OCI-M2 (cell line): Measurements from ENCODE around the gene MARCHF7.
"Not testable (repeated sequence)": the region's sequence is repeated elsewhere in the genome, so short reads cannot be mapped to it uniquely, and the experiment has no call there.

Source experiments
- DNase-seq: peaks from one replicate; lab custom pipeline; 2025; ENCODE audit not compliant: unreplicated experiment; lab: John Stamatoyannopoulos, UW

The MARCHF7 gene, protein sequence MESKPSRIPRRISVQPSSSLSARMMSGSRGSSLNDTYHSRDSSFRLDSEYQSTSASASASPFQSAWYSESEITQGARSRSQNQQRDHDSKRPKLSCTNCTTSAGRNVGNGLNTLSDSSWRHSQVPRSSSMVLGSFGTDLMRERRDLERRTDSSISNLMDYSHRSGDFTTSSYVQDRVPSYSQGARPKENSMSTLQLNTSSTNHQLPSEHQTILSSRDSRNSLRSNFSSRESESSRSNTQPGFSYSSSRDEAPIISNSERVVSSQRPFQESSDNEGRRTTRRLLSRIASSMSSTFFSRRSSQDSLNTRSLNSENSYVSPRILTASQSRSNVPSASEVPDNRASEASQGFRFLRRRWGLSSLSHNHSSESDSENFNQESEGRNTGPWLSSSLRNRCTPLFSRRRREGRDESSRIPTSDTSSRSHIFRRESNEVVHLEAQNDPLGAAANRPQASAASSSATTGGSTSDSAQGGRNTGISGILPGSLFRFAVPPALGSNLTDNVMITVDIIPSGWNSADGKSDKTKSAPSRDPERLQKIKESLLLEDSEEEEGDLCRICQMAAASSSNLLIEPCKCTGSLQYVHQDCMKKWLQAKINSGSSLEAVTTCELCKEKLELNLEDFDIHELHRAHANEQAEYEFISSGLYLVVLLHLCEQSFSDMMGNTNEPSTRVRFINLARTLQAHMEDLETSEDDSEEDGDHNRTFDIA

DNA sequence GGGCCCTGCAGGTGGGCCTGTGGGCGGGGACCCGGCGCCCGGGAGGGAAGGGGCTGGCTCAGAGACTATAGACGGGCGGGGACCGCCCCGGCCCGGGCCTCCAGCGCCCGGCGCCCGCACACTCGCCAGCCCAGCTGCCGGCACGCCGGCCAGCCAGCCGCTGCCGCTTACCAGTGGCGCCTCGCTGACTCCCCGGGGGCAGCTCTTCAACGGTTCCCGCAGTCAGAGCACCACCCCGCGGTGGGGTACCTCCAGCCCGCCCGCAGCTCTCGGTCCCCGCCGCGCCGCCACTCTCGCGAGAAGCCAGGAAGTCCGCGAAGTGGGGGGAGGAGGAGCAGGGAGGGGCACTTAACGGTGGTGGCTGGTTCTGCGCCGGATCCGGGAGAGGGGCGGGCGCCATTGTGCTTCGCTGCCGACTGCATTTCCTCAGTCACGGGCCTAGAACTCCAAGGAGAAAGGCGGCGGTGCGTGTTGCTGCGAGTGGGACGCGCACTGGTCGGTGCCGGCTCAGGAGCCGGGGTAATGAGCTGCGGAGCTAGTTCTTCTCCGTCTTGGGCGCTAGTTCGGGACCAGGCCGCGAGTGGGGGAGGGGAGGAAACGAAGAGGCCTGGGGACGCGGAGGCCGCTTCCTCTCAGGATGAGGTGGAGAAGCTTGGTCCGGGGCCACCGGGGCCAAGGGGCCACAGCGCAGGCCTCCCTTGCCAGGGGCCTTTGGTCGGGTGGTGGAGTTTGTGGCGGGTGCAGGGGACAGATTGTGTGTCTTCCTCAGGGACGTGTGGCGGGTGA is at the start of gene MARCHF7:
Gene MARCHF7 (plus strand): TSS at position 364 of the 786 bp plus-strand sequence. CDS start 16,517 bp downstream, outside the sequence.
- DNase-seq, result peak; percentile 34

DNA sequence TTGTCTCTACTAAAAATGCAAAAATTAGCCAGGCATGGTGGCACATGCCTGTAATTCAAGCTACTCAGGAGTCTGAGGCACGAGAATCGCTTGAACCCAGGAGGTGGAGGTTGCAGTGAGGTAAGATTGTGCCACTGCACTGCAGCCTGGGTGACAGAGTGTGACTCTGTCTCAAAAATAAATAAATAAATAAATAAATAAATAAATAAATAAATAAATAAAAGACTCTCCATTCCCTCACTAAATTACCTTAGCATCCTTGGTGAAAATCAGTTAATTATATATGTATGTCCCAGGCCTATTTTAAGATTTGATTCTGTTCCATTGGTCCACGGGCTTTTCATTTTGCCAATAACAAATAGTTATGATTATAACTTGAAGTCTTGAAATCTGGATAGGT is 44.9 kb upstream of the MARCHF7 start:
- not testable (repeated sequence) for DNase-seq

DNA sequence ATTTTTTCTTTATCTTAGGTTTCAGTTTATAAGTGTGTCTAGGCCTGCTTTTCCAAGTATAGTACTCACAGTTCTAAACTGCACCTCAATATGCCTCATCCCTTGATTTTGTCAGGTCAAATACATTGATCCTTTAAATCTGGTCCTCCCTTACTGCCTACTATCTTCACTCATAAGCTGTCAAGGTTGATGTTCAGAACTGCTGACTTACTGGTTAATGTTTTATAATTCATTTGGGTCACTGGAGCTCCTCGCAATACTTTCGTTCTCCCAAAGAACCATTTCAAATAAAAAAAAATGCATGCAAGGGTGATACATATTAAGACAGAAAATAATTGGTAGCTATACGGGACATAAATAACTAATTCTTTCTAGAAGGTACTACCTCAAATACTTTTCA is 41.3 kb upstream of the MARCHF7 start:
- no peak for DNase-seq

DNA sequence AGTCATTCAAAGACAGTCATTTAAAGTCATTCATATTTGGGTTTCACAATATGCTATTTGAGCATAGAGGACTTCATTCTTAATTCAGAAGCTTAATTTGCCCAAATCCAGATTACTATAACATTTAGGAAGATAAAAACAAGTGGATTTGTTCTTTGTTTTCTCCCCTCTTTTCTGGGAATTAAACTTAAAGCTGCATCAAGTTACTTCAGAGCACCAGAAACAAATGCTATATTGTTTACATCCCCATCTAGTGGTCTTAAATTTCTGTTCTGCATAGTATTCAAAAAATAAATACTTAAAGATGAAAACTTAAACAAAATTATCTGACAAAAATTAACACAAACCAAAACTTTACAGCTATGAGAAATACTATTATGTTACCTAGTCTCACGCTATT is 34.7 kb upstream of the MARCHF7 start:
- no peak for DNase-seq

DNA sequence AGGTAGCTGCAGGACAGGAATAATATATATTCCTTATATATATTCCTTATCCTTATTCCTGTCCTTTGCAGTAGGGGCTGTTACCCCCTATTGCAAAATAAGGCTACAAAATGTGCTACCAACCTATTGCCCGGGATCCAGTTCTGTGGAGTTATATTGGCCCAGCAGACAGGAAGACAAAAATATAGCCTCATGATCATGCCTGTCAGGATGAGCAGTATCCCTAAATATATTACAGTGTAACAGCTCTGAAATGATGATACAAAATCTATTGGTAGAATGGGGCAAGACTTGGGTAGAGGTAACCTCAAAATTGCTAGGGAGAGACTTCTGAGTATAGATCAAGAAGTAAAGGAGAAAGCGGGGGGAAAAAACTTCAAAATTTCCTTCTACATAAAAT is 31.6 kb upstream of the MARCHF7 start:
- DNase-seq, result no peak

DNA sequence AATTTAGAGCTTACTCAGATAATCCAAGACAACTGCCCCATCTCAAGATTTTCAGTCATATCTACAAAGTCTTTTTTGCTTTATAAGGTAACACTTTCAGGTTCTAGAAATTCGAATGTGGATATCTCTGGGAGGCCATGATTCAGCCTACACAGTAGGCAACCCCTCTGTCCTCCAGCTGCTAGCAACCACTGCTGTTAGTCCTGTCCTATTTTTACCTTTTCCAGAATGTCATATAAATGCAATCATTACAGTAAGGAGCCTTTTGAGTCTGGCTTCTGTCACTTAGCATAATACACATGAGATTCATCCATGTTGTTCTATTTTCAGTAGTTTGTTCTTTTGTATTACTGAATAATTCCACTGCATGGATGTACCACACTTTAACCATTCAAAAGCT is 28.5 kb upstream of the MARCHF7 start:
- DNase-seq, result no peak

DNA sequence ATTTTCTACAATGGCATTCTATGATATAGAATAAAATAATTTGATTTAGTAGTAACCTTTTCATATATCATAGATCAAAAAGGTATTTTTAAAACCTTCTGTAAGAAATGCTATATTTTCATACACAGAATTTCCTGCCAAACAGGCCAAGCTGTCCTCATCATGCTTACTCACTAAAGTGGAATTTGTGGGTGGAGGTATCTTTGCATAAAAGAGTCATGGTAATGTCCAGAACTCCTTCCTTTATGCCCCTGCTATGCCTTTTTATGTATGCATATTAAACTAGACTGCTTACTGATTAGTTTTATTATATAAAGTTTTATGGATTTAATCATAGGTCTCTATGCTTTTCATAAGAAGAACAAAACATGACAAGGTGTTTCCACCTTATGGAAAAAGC is 27.5 kb upstream of the MARCHF7 start:
- DNase-seq, result no peak

DNA sequence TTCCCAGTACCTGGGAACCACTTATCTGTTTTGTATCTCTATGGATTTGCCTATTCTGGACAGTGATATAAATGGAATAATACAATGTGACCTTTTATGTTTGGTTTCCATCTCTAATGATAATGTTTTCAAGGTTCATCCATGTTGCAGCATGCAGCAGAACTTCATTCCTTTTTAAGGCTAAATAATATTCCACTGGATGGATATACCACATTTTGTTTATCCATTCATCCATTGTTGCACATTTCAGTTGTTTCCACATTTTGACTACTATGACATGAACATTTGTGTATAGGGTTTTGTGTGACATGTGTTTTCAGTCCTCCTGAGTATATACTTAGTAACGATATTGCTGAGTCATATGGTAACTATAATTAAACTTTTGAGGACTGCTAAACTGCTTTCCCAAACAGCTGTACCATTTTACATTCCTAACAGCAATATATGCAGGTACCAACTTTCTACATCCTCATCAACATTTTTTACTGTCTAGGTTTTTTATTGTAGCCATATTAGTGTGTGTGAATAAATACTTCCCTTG is 17.7 kb upstream of the MARCHF7 start:
- DNase-seq, result no peak

DNA sequence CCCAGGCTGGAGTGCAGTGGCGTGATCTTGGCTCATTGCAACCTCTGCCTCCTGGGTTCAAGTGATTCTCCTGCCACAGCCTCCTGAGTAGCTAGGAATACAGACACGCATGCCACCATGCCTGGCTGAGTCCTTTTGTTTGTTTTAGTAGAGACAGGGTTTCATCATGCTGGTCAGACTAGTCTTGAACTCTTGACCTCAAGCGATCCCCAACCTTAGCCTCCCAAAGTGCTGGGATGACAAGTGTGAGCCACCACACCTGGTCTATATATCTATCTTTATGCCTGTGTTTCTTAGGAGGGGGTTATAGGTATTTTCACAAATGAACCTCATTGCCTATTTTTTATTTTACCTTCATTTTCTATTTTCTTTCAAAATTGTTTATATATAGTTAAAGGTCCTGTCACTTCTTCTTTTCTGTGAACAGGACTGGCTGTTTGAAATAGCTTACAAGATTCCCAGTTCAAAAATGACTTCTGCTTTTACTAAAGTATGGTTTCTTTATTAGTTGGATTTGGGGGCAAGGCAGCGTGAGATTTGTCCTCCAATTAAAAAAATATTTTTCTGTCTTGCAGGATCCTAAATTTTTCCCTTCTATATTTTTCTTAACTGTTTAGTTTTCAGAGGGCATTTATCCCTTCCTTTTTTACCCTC is 16.4 kb upstream of the MARCHF7 start:
- no peak for DNase-seq

DNA sequence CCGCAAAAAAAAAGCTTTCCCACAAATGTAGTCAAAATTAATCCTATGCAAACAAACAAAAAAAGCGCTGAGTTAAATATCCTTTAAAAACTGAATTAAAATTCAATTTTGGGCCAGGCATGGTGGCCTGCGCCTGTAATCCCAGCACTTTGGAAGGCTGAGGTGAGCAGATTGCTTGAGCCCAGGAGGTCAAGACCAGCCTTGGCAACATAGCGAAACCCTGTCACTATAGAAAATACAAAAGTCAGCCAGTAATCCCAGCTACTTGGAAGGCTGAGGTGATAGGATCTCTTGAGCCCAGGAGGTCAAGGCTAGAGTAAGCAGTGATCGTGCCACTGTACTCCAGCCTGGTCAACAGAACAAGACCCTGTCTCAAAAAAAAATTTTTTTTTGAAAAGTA is 8.8 kb upstream of the MARCHF7 start:
- DNase-seq, result no peak

DNA sequence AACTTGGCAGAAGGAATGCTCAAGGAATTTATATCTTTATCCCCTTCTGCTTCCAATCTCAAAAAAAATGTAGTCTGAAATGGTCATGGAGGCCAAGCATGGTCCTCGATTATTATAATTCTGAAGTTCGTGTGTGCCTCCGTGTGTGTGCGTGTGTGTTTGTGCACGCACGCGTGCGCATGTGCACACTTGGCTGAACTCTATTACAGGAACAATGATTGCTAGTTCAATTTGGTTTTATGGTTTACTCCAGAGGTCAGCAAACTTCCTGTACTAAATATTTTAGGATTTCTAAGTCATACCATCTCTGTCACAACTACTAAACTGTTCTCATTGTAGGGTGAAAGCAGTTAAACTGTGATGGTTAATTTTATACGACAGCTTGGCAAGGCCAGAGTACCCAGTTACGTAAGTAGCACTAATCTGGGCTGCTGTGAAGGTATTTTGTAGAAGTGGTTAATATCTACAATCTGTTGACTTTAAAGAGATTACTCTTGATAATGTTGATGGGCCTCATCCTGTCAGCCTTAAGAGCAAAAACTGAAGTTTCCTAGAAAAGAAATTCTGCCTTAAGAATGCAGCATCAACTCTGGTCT is 5.8 kb upstream of the MARCHF7 start:
- DNase-seq, result no peak

DNA sequence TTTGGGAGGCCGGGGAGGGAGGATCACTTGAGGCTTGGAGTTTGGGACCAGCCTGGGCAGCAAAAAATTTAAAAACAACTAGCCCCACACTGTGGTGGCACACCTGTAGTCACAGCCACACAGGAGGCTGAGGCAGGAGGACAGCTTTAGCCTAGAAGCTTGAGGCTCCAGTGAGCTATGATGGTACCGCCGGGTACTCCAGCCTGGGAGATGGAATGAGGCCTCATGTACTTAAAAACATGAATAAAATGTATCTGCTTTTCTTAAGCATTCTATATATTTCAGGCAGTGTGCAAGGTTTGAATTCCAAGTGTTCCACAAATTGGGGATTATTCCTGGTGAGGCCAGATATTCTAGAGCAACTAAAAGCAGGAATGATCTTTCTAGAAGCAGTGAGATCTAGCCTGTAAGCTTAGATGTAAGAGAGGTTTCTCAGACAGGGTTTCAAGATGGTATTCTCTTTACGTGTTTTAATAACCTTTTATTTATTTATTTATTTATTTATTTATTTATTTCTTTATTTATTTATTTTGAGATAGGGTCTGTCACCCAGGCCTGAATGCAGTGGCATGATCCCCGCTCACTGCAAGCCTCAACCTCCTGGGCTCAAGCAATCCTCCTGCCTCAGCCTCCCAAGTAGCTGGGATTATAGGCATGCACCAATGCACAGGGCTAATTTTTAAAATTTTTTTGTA is 4.1 kb upstream of the MARCHF7 start:
- DNase-seq, result no peak

DNA sequence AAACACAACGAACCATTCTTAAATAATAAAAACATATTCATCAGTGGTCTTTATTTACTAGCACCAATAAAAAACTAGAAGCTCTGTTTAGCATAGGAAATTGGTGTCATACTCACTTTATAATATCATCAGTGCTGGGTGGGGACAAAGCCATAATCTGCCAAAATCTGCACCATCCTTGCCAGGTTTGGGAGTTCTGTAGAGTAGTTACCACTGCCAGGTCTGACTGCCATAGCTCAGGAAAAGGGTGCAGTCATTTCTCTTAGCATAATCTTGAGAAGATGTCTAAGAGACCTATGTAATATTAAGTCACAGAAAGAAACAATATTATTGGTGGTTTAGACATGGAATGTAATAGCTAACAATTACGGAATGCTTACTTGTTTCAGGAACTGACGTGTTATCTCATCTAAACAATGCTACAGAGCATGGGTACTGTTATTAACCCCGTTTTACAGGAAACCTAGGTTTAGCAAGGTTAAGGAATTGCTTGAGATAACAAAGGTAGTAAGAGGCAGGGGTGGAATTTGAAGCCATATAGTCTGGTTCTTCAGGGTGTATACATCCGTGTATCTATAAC is 1.6 kb upstream of the MARCHF7 start:
- DNase-seq, result no peak

DNA sequence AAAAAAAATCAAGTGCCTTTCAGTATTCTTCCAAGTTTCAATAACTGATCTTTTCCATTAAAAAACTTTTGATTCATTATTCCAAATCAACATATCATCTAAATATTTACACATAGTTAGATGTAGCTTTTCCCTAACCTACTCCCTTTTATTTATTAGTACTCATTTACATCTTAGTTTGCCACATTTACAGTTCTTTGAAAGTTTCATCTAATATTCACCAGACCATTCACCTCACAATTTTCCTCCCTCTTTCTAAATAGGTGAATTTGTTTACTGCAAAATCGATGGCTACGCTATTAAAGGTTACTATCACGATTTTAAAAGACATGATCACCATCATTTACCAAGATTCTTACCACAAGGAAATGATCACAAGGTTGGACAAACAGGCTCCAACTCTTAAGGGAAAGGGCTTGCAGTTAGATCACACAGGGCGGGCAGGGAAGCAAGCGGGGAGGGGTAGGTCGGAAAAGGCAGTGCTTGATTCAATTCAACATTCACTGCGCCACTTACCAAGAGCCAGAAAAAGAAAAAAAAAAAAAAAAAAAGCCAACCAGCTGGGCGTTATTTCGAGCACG is 654 bp upstream of the MARCHF7 start:
- no peak for DNase-seq

DNA sequence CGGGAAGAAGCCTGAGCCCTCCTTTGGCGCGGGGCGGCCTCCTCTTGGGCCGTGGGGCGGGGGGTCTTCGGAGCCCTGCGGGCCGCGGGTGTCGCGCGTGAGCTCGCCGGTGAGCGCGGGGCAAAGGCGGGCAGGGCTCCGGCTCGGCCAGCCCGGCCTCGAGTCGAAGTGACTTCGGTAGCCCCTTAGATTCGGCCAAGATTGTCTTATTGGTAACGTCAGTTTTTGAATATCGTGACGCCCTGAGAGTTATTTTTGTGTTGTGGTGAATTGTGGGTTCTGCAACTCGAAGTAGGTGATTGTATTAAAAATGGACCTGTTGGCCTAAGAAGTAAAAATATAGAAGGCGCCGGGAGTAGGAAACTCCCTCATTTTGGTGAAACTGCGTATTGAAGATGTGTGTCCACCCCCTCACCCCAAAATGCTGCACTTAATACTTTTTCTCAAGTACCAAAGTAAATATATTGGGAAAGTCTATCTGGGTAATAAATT is 669 bp downstream of the MARCHF7 start:
- DNase-seq, result no peak

DNA sequence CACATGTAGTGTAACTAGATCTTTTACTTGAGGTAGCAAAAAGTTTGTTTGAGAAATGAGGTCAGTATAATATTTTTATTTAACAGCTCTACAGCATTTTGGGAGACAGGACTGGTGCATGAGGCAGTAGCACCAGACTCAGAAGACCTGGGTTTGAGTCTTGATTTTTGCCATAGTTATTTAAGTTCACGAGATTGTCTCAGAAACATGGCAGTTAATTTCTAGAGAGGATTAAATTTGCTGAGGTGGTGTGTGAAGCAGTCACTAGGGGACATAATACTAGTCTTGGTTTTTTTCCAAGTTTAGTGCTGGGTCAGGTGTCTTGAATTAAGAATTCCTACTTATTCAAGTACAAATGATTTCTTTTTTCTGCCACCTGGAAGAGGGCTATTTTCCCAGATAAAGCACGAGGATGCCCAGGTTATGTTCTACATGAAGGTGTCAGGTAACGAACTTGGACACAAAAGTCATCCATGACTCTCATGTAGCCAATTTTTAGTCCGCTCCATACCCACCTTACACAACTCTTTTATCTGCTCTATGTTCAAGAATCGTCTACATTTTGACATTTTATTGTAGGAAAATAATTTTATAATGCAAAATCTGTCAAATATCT is 1.4 kb downstream of the MARCHF7 start:
- DNase-seq, result no peak

DNA sequence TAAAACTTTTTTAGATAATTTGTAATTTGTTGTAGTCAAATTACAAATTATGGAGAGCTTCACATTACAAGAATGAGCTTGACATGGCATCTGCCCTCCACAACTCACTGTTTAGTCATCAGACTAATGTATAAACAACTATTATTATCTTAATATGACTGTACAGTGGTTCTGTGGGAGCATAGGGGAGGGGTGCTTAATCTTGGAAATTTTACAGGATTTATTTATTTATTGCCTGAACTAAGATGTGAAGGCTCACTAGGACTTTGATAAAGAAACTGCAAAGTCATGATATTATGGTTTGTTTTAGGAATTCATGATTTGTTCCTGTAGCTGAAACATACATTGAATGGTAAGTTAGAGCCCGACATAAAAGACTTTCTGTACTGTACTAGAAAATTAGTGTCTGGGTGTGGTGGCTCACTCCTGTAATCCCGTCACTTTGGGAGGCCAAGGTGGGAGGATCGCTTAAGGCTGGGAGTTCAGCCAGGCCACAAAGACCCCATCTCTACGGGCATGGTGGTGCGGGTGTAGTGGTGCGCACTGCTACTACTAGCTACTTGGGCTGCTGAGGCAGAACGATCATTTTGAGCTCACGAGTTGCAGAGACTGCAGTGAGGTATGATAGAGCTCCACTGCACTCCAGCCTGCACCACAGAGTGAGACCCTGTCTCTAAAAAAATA is 2.1 kb downstream of the MARCHF7 start:
- no peak for DNase-seq

DNA sequence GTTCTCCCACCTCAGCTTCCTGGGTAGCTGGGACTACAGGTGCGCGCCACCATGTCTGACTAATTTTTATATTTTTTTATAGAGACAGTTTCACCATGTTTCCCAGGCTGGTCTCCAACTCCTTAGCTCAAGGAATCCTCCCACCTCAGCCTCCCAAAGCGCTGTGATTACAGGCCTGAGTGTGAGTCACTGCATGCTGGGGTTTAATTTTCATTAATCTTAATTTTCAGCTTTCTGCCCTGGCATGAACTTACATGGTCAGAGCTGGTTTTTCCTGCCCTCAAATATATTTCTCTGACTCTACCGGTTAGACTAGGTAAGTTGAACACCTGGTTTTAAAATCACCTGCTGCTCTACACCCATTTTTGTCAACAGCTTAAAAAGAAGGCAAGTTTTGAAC is 3.1 kb downstream of the MARCHF7 start:
- no peak for DNase-seq
